NCI-H1417 (cell line): ENCODE results near the gene ANKH.
"Not testable (repeated sequence)": the region's sequence is repeated elsewhere in the genome, so short reads cannot be mapped to it uniquely, and the experiment has no call there.

Experiments
- DNase-seq, 3 experiments: peaks; one replicate each; lab custom pipeline; 2025; lab: John Stamatoyannopoulos, UW

The ANKH gene

GRCh38 chr5:14826714-14827113 is 44.9 kb downstream of the ANKH start:
- DNase-seq, result no peak

- DNase-seq, result peak in 1 of 3 experiments; percentile 22
Measured at GRCh38 chr5:14825977-14826376, 45.6 kb downstream of the ANKH start.

GRCh38 chr5:14824499-14824898 is 47.1 kb downstream of the ANKH start:
- DNase-seq, result no peak

DNA sequence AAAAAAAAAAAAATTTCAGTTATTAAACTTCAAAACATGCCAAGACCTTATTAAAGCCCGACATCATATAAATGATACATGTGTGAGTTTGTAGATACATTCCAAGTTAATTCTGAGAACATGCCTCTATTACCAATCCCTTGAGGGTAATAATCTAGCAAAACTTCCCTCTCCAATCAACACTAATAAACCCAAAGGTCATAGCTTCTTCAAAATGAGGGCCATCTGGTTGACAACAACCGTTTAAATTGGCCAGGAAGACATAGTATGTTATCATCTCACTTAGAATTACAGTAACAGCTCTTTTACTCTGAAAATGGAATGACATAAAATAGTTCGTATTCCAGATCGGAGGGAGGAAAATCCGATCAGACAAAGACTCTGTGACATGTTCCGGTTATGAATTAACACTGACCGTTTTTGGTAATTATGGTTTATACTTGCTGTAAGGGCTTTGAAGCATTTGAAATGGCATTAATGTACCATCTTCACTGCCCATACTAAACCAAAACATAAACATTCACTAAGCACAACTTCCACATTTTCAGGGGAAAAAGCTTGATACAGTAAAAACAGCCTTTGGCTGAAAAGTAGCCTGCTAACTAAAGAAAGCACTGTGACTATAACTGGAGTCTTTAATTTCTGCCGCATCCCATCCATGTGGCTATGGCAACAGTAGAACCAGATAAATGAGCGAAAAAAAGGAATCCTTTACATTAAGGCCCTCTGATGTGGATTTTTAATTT is 50.3 kb downstream of the ANKH start:
- DNase-seq, result no peak

- DNase-seq, result no peak
Measured at GRCh38 chr5:14818931-14819790, 52.4 kb downstream of the ANKH start.

- not testable (repeated sequence) for DNase-seq
Measured at GRCh38 chr5:14817762-14818136, 53.8 kb downstream of the ANKH start.

GRCh38 chr5:14816999-14817761 is 54.4 kb downstream of the ANKH start:
- DNase-seq, result no peak

GRCh38 chr5:14816374-14816998 is 55.1 kb downstream of the ANKH start:
- no peak for DNase-seq

GRCh38 chr5:14813747-14814146 is 57.8 kb downstream of the ANKH start:
- no peak for DNase-seq

- no peak for DNase-seq
Measured at GRCh38 chr5:14812166-14812565, 59.4 kb downstream of the ANKH start.

DNA sequence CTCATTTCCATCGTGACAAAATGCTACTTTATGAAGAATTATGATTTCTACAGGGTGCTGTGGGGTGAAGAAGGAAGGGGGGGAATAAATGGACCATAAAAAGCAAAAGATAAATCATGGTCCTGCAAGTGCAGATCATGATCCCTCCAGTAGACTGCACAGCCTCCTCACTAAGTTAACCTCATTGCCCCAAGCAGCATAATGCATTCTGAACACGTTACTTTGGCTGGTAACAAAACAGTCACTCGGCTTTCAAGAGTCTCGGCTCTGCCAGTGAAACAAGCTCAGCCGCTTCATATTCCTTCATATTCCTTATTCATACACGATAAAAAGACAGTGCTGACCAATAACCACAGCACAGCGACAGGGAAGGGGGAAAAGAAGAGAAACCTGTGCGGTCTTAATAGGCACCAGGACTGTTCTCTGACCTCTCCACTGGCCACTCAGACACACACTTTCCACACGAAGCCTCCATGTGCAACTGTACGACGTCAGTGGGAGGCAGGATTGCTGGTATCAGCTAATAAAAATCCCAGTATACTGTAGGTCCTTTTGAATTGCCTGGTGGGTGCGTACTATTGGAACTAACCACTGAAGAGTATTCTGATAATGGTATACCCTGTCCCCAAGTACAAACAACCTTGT is 60.5 kb downstream of the ANKH start:
- DNase-seq, result no peak

DNA sequence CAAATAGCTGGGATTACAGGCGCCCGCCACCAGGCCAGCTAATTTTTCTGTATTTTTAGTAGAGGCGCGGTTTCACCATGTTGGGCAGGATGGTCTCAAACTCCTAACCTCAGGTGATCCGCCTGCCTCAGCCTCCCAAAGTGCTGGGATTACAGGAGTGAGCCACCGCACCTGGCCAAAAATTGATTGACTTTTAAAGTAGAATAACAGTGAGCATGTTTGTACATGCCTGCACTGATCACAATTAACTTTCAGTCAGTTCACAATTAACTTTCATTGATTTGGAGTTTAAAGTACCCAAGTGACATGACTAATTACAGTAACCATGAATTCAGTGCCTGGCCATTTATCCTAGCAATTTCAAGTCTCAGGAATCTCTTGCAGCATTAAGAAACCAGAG is 61.3 kb downstream of the ANKH start:
- no peak for DNase-seq

- DNase-seq, result no peak
Measured at GRCh38 chr5:14809369-14810155, 62.0 kb downstream of the ANKH start.

DNA sequence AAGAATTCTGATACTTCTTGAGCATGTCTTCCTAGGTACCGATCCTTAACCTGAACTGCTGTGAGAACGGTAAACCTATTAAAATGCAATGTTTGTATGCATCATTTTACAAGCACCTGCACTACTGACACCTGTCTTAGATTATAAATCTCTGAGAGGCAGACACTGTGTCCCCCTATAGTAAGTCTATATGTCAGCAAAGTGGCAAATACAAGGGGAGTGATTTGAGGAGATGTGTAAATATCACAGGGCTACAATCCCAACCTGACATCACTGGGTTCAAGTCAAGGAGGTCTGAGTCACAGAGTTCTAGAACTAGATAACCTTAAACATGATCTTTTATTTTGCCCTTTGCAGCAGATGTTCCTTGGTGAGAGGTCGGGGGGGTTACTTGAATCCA is 64.1 kb downstream of the ANKH start:
- DNase-seq, result peak in 1 of 3 experiments; percentile 27

DNA sequence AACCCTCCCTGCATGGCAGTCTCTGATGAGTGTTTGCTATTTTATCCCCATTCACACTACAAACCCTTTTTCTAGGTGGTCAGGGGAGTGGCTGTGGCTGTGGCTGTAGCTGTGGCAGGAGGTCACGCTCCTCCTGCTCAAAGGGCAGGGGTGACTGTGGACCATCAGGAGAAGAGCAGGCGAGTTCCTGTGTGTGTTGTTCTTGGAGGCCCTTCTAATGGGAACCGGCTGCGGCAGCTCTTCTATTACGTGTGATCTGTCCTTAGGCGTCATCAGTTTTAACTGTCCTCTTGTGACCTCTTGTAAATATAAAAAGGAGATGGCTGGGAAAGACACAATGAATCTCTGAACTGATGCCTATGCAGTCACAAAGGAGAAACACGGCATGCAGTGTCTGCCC is 65.1 kb downstream of the ANKH start:
- peak in 1 of 3 experiments; percentile 54 for DNase-seq

- no peak for DNase-seq
Measured at GRCh38 chr5:14802541-14802940, 69.0 kb downstream of the ANKH start.

DNA sequence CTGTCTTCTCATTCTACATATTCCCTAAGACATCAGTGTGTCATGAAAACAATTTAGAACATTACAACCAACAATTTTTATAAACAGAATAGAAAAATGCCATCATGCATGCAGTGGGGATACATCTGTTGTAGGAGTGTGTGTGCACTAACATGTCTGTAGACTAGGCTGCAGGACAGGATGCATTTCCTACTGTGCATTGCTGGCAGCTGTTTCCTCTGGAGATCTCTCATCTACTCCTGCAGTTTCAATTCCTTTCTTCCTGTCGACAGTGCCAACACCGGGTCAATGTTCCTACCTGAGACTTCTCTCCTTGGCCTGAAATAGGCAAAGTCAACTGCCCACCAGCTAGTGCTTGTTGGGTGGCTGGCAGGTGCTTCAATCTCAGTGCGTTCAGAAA is 69.8 kb downstream of the ANKH start:
- no peak for DNase-seq

- DNase-seq, result not testable (repeated sequence)
Measured at GRCh38 chr5:14797385-14797784, 74.2 kb downstream of the ANKH start.

- DNase-seq, result no peak
Measured at GRCh38 chr5:14794583-14795230, 76.9 kb downstream of the ANKH start.

DNA sequence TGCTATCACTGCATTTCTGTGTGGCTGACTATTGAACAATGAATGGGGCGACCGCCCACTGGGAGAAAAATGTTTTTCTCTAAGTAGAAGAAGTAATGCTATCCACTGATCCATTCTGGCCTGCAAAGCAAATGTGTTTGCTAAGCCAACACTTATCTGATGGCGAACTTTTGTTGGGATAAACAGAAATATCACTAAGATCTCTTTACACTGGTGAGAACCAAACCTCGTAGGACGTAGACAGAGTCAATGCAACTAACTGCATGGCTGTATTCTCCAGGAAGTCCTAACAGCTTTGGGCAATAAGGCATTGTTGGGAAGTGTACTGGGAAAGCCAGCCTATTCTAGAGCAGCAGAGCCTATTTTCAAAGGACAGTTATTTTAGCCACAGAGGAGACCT is 77.7 kb downstream of the ANKH start:
- no peak for DNase-seq
